HCT116 (cell line): ENCODE measurements around the gene ZSWIM9. TPM values are rescaled to one million over a fixed set of nuclear protein-coding genes. Genes with fewer than 3 reads are reported as not detected.

Experiments used
- ATAC-seq: fragments of 200-7000 bp; cut with Tn5 transposase; 2 replicates; pipeline ENCODE4 v1.9.1; 2020; ENCODE audit warnings: mild to moderate bottlenecking, moderate library complexity
- BruUV-seq: library from RNA; stranded (reverse); fragments of 400-500 nt; replicated peaks from 2 replicates; lab custom pipeline; 2021; lab: Mats Ljungman, UMichigan
- CTCF ChIA-PET: fragments of 300-600 bp; sonication (Branson Sonifier 250); formaldehyde crosslinking; loops from one replicate; lab custom pipeline; 2021; ENCODE audit warnings: antibody characterized with exemption; lab: Charles Lee
- POLR2A ChIA-PET: fragments of 300-600, 350-600 bp; sonication (Branson Sonifier 250); formaldehyde crosslinking; loops from one replicate; lab custom pipeline; 2021; ENCODE audit warnings: antibody characterized with exemption; lab: Charles Lee
- RAD21 ChIA-PET, 2 experiments: fragments of 300-600 bp; sonication (Branson Sonifier 250); formaldehyde crosslinking; loops; one replicate each; lab custom pipeline; 2023; ENCODE audit warnings: low total read pairs in 2 of 2; ENCODE audit not compliant: uncharacterized antibody in 2 of 2, unreplicated experiment in 2 of 2, low non-redundant PET in 1 of 2; lab: Charles Lee
- DNase-seq: peaks from one replicate; pipeline ENCODE4 v3.0.0-alpha.2; 2010; ENCODE audit warnings: low read depth, low spot score
- H2AFZ ChIP-seq: fragments of 200-600 bp; shearing (Covaris generic), sonication (generic); 2 replicates; pipeline ENCODE4 v1.6.1; 2017; ENCODE audit warnings: low read depth, mixed run types, mixed read lengths, antibody characterized with exemption, low read length; ENCODE audit not compliant: poor library complexity, severe bottlenecking
- H3K27ac ChIP-seq: 2 replicates; pipeline ENCODE4 v1.5.1; 2012; ENCODE audit warnings: low read depth, low read length
- H3K27me3 ChIP-seq: fragments of 200-600 bp; sonication (generic); 2 replicates; pipeline ENCODE4 v1.6.1; 2016; ENCODE audit warnings: mixed run types, low read length, mixed read lengths; ENCODE audit not compliant: insufficient read depth
- H3K36me3 ChIP-seq, 2 experiments: fragments of 200-500 bp in 1 of 2; fragments of 200-600 bp in 1 of 2; sonication (Bioruptor generic) in 1 of 2; sonication (generic) in 1 of 2; 2 replicates each; pipeline versions ENCODE4 v1.5.1 to v1.6.1; 2014 to 2016; ENCODE audit warnings: low read length in 2 of 2, inconsistent platforms in 1 of 2, mixed read lengths in 1 of 2, mixed run types in 1 of 2; ENCODE audit not compliant: insufficient read depth in 2 of 2, control insufficient read depth in 1 of 2
- H3K4me1 ChIP-seq, 2 experiments: fragments of 200-600 bp in 1 of 2; sonication (generic) in 1 of 2; 2 replicates each; pipeline versions ENCODE4 v1.5.1 to v1.6.1; 2012 to 2017; ENCODE audit warnings: low read length in 2 of 2, inconsistent platforms in 1 of 2, mild to moderate bottlenecking in 1 of 2, mixed read lengths in 1 of 2, mixed run types in 1 of 2, moderate library complexity in 1 of 2; ENCODE audit not compliant: insufficient read depth in 2 of 2, control insufficient read depth in 1 of 2
- H3K4me2 ChIP-seq: fragments of 200-600 bp; sonication (generic); 2 replicates; pipeline ENCODE4 v1.6.1; 2017; ENCODE audit warnings: mixed run types, low read length, mixed read lengths
- H3K4me3 ChIP-seq, 2 experiments: fragments of 200-600 bp in 1 of 2; sonication (generic) in 1 of 2; replicated peaks in 1 of 2; 2 replicates each; pipeline ENCODE4 v1.5.1; 2011 to 2016; ENCODE audit warnings: low read length in 2 of 2, control low read depth in 1 of 2, low read depth in 1 of 2, mild to moderate bottlenecking in 1 of 2, mixed read lengths in 1 of 2, mixed run types in 1 of 2
- H3K79me2 ChIP-seq: fragments of 200-600 bp; sonication (generic); 2 replicates; pipeline ENCODE4 v1.6.1; 2017; ENCODE audit warnings: mild to moderate bottlenecking, mixed run types, low read length, moderate library complexity, mixed read lengths; ENCODE audit not compliant: insufficient read depth
- H3K9ac ChIP-seq: fragments of 200-600 bp; sonication (generic); 2 replicates; pipeline ENCODE4 v1.6.1; 2016; ENCODE audit warnings: low read length, mixed read lengths
- H3K9me2 ChIP-seq: fragments of 200-600 bp; sonication (generic), shearing (Covaris generic); 2 replicates; pipeline ENCODE4 v1.6.1; 2017; ENCODE audit warnings: mixed run types, mild to moderate bottlenecking, moderate library complexity; ENCODE audit not compliant: insufficient read depth
- H3K9me3 ChIP-seq, 2 experiments: fragments of 200-500 bp in 1 of 2; fragments of 200-600 bp in 1 of 2; sonication (Bioruptor generic) in 1 of 2; sonication (generic) in 1 of 2; 2 replicates each; pipeline ENCODE4 v1.6.1; 2014 to 2017; ENCODE audit warnings: low read length in 2 of 2, mixed read lengths in 2 of 2, inconsistent platforms in 1 of 2, low read depth in 1 of 2, mild to moderate bottlenecking in 1 of 2, mixed run types in 1 of 2, moderate library complexity in 1 of 2; ENCODE audit not compliant: control insufficient read depth in 1 of 2, insufficient read depth in 1 of 2
- H4K20me1 ChIP-seq: fragments of 200-600 bp; sonication (generic), shearing (Covaris generic); 2 replicates; pipeline ENCODE4 v1.6.1; 2017; ENCODE audit warnings: mixed run types, mild to moderate bottlenecking, moderate library complexity; ENCODE audit not compliant: insufficient read depth
- CBX3 ChIP-seq: IDR thresholded peaks from 2 replicates; pipeline ENCODE4 v1.6.1; 2012; ENCODE audit warnings: low read depth
- CEBPB ChIP-seq: IDR thresholded peaks from 2 replicates; pipeline ENCODE4 v1.6.1; 2012; ENCODE audit warnings: low read depth
- EGR1 ChIP-seq: IDR thresholded peaks from 2 replicates; pipeline ENCODE4 v1.6.1; 2012; ENCODE audit warnings: low read depth
- ELF1 ChIP-seq: IDR thresholded peaks from 2 replicates; pipeline ENCODE4 v1.6.1; 2012; ENCODE audit warnings: low read depth, borderline replicate concordance
- EZH2 ChIP-seq: fragments of 200-600 bp; sonication (generic); IDR thresholded peaks from 2 replicates; pipeline ENCODE4 v1.6.1; 2017; ENCODE audit warnings: antibody characterized with exemption, mixed run types
- EZH2phosphoT487 ChIP-seq: fragments of 200-600 bp; IDR thresholded peaks from 2 replicates; pipeline ENCODE4 v1.6.1; 2018; ENCODE audit warnings: antibody characterized with exemption, borderline replicate concordance
- FOSL1 ChIP-seq: IDR thresholded peaks from 2 replicates; pipeline ENCODE4 v1.6.1; 2012; ENCODE audit warnings: low read depth
- JUND ChIP-seq: IDR thresholded peaks from 2 replicates; pipeline ENCODE4 v1.6.1; 2012
- RAD21 ChIP-seq: IDR thresholded peaks from 2 replicates; pipeline ENCODE4 v1.6.1; 2012; ENCODE audit warnings: low read depth, mild to moderate bottlenecking
- SRF ChIP-seq: IDR thresholded peaks from 2 replicates; pipeline ENCODE4 v1.6.1; 2012; ENCODE audit warnings: low read depth
- TCF7L2 ChIP-seq: IDR thresholded peaks from 2 replicates; pipeline ENCODE4 v1.7.0; 2011; ENCODE audit warnings: borderline replicate concordance, inconsistent platforms; ENCODE audit not compliant: insufficient read depth, insufficient read length; ENCODE audit errors: extremely low read depth
- ZFX ChIP-seq: fragments of 450-650 bp; IDR thresholded peaks from 2 replicates; pipeline ENCODE4 v1.6.1; 2017
- intact Hi-C: fragments of 100-400 bp; cut with micrococcal nuclease; formaldehyde crosslinking; loops from 2 replicates; pipeline ENCODE4 v1.10.0; 2022
- total RNA-seq: library from RNA; stranded (reverse); gene quantifications from one replicate; pipeline ENCODE4 v1.2.1, GENCODE V29; 2021; ENCODE audit not compliant: unreplicated experiment
- TF ChIP-seq, protein P1 (sequence below): IDR thresholded peaks from 2 replicates; pipeline ENCODE4 v1.6.1; 2011; ENCODE audit warnings: mild to moderate bottlenecking, low read length, moderate library complexity; ENCODE audit not compliant: insufficient replicate concordance; ENCODE audit errors: extremely low read depth
- TF ChIP-seq, protein P2 (sequence below): IDR thresholded peaks from 2 replicates; pipeline ENCODE4 v1.6.1; 2012; ENCODE audit warnings: low read depth
- TF ChIP-seq, protein P3 (sequence below): IDR thresholded peaks from 2 replicates; pipeline ENCODE4 v1.6.1; 2012

ZSWIM9 gene
- total RNA-seq, 1 experiment from 2014 or later, result 10.2 TPM

DNA sequence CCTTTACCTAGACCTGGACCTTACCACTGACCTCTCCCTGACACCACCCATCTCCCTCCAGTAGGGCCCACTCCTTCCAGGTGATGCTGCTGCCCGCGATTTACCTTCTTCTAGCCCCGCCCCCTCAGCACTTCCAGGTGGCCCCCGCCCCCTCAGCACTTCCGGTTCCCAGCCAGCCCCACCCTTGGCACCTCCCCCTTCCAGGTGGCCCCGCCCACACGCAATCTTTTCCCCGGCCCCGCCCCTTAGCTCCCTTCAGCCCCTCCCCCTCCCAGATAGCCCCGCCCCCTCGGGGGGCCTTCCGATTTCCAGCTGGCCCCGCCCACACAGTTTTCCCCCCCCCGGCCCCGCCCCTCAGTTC lies 922 bp upstream of the ZSWIM9 start:
- POLR2A ChIA-PET, result interaction anchor here (0.8 to 2.6 kb wide), 3 partner anchors 10 to 59 kb away, joined by 3 to 13 read pairs (median 6); partner anchors contain the start of gene PLA2G4C
- peaks cover 10 to 15% of the 10 kb centered on the region in 2 experiments; a peak in 3 of 4 replicates for H3K4me1 ChIP-seq
- TF ChIP-seq ELF1, result peak; percentile 58; the same call in 1 of the 2 replicates
- TF ChIP-seq, protein P1, sequence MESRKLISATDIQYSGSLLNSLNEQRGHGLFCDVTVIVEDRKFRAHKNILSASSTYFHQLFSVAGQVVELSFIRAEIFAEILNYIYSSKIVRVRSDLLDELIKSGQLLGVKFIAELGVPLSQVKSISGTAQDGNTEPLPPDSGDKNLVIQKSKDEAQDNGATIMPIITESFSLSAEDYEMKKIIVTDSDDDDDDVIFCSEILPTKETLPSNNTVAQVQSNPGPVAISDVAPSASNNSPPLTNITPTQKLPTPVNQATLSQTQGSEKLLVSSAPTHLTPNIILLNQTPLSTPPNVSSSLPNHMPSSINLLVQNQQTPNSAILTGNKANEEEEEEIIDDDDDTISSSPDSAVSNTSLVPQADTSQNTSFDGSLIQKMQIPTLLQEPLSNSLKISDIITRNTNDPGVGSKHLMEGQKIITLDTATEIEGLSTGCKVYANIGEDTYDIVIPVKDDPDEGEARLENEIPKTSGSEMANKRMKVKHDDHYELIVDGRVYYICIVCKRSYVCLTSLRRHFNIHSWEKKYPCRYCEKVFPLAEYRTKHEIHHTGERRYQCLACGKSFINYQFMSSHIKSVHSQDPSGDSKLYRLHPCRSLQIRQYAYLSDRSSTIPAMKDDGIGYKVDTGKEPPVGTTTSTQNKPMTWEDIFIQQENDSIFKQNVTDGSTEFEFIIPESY, result no peak
- TF ChIP-seq, all 23 proteins: peak for 1
- no peaks in the 10 kb centered on the region; the same call in 1 of the 2 replicates for H4K20me1 ChIP-seq
- BruUV-seq, result no TSS peak
- intact Hi-C loops, result no loop called here
- H3K9me2 ChIP-seq, result no peaks in the 10 kb centered on the region
- no peaks in the 10 kb centered on the region for H3K9me3 ChIP-seq
- ATAC-seq (peak; percentile 39), DNase-seq (peak; percentile 66)
- peak overlapping the region; percentile 99 for H3K9ac ChIP-seq
- peaks cover 5 to 18% of the 10 kb centered on the region in 2 experiments for H3K36me3 ChIP-seq
- CTCF ChIA-PET, result interaction anchor here (1.0 to 1.3 kb wide), 2 partner anchors 17 to 206 kb away, joined by 3 to 4 read pairs; no protein-coding TSS in a partner anchor
- no peaks in the 10 kb centered on the region for H3K27me3 ChIP-seq
- peak overlapping the region; percentile 95 to 100 for H3K4me3 ChIP-seq
- peaks cover 59% of the 10 kb centered on the region for H3K79me2 ChIP-seq
- RAD21 ChIA-PET, result interaction anchor here (0.6 to 0.7 kb wide), 4 partner anchors 36 to 304 kb away, joined by 3 to 6 read pairs (median 3); partner anchors contain the start of gene EMP3 (in 1 of the 2)
- peak overlapping the region; percentile 100 for H3K4me2 ChIP-seq
- no peak overlapping the region for H2AFZ ChIP-seq
- H3K27ac ChIP-seq, result peak overlapping the region; percentile 98

DNA sequence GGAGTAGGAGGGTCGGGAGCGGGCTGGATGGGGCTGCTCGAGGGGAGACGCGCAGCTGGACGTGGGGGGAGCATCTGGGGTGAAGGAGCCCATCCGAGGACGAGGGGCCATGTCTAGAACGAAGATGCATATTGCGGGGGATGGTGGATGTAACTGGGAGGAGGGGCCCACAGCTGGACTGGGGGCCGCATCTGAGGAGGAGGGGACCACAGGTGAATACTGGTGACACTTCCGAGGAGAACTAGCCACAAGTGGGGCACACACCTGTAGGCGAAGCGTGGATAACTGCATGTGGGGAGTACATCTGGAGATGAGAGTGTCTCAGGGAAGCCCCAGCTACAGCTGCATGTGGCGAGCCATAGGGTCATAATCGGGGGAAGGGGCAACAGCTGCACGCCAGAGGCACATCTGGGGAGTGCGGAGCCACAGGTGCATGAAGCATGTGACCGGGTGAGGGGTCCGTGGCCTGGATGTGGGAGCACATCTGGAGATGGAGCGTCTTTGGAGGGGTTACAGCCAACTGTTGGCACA lies 402 bp downstream of the ZSWIM9 start:
- CTCF ChIA-PET, result no interaction called here
- TSS peak; percentile 37 for BruUV-seq
- H3K9ac ChIP-seq, result peak overlapping the region; percentile 99
- peaks cover 10 to 15% of the 10 kb centered on the region in 2 experiments; a peak in 3 of 4 replicates for H3K4me1 ChIP-seq
- H3K4me2 ChIP-seq, result peak overlapping the region; percentile 100
- RAD21 ChIA-PET, result no interaction called here
- H3K36me3 ChIP-seq, result peaks cover 8 to 22% of the 10 kb centered on the region in 2 experiments; a peak in 3 of 4 replicates
- POLR2A ChIA-PET, result interaction anchor here (2.6 kb wide), 1 partner anchor 33 kb away, joined by 13 read pairs; no protein-coding TSS in a partner anchor
- no peak for DNase-seq
- H3K9me3 ChIP-seq, result no peaks in the 10 kb centered on the region
- peak overlapping the region; percentile 95 to 100 for H3K4me3 ChIP-seq
- no peaks in the 10 kb centered on the region for H3K9me2 ChIP-seq
- peak; percentile 12 for ATAC-seq
- no peaks in the 10 kb centered on the region; the same call in 1 of the 2 replicates for H4K20me1 ChIP-seq
- H3K27ac ChIP-seq, result peak overlapping the region; percentile 98
- H3K79me2 ChIP-seq, result peaks cover 52% of the 10 kb centered on the region
- no peaks in the 10 kb centered on the region for H3K27me3 ChIP-seq
- intact Hi-C loops, result no loop called here
- H2AFZ ChIP-seq, result no peak overlapping the region
- TF ChIP-seq ZFX, result no peak
- TF ChIP-seq, protein P2, sequence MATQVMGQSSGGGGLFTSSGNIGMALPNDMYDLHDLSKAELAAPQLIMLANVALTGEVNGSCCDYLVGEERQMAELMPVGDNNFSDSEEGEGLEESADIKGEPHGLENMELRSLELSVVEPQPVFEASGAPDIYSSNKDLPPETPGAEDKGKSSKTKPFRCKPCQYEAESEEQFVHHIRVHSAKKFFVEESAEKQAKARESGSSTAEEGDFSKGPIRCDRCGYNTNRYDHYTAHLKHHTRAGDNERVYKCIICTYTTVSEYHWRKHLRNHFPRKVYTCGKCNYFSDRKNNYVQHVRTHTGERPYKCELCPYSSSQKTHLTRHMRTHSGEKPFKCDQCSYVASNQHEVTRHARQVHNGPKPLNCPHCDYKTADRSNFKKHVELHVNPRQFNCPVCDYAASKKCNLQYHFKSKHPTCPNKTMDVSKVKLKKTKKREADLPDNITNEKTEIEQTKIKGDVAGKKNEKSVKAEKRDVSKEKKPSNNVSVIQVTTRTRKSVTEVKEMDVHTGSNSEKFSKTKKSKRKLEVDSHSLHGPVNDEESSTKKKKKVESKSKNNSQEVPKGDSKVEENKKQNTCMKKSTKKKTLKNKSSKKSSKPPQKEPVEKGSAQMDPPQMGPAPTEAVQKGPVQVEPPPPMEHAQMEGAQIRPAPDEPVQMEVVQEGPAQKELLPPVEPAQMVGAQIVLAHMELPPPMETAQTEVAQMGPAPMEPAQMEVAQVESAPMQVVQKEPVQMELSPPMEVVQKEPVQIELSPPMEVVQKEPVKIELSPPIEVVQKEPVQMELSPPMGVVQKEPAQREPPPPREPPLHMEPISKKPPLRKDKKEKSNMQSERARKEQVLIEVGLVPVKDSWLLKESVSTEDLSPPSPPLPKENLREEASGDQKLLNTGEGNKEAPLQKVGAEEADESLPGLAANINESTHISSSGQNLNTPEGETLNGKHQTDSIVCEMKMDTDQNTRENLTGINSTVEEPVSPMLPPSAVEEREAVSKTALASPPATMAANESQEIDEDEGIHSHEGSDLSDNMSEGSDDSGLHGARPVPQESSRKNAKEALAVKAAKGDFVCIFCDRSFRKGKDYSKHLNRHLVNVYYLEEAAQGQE, result no peak
- no peak for TF ChIP-seq EZH2
- TF ChIP-seq, protein P3, sequence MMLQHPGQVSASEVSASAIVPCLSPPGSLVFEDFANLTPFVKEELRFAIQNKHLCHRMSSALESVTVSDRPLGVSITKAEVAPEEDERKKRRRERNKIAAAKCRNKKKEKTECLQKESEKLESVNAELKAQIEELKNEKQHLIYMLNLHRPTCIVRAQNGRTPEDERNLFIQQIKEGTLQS, result no peak
- no peak for TF ChIP-seq EGR1
- no peak for TF ChIP-seq SRF
- TF ChIP-seq CEBPB, result no peak
- no peak for TF ChIP-seq RAD21
- no peak for TF ChIP-seq EZH2phosphoT487
- no peak for TF ChIP-seq FOSL1
- TF ChIP-seq TCF7L2, result no peak
- TF ChIP-seq JUND, result no peak
- no peak for TF ChIP-seq CBX3
